HL-60/S4 treated with phorbol 12-myristate 13-acetate at 8.2 ng/mL for 4 days and 3 days (cell line): Measurements from ENCODE around the gene AP2A2.
"Not testable (repeated sequence)": the region's sequence is repeated elsewhere in the genome, so short reads cannot be mapped to it uniquely, and the experiment has no call there.

Experiments
- in situ Hi-C: fragments of 300-500 bp; cut with MboI; formaldehyde crosslinking; loops from 2 replicates; pipeline ENCODE4 v1.15.0; 2022; ENCODE audit warnings: low sequenced_read_pairs

The AP2A2 gene

GRCh38 chr11:972523-973211 is 47.0 kb downstream of the AP2A2 start:
- in situ Hi-C loops, result no loop called here

GRCh38 chr11:973237-973636 is 47.6 kb downstream of the AP2A2 start:
- in situ Hi-C loops, result no loop called here

- in situ Hi-C loops, result not testable (repeated sequence)
Observed at GRCh38 chr11:975376-975775, 49.7 kb downstream of the AP2A2 start.

GRCh38 chr11:975827-976226 is 50.2 kb downstream of the AP2A2 start:
- in situ Hi-C loops, result no loop called here

GRCh38 chr11:976431-977160 is 50.9 kb downstream of the AP2A2 start:
- in situ Hi-C loops, result no loop called here

GRCh38 chr11:977830-978720 is 52.4 kb downstream of the AP2A2 start:
- in situ Hi-C loops, result no loop called here

- in situ Hi-C loops, result no loop called here
Observed at GRCh38 chr11:978781-979180, 53.1 kb downstream of the AP2A2 start.

- in situ Hi-C loops, result no loop called here
Observed at GRCh38 chr11:980438-981357, 55.0 kb downstream of the AP2A2 start.

- in situ Hi-C loops, result no loop called here
Observed at GRCh38 chr11:981764-982163, 56.1 kb downstream of the AP2A2 start.

- in situ Hi-C loops, result no loop called here
Observed at GRCh38 chr11:984546-984945, 58.9 kb downstream of the AP2A2 start.

- in situ Hi-C loops, result no loop called here
Observed at GRCh38 chr11:985406-985805, 59.7 kb downstream of the AP2A2 start.

GRCh38 chr11:985848-986247 is 60.2 kb downstream of the AP2A2 start:
- in situ Hi-C loops, result no loop called here

- in situ Hi-C loops, result no loop called here
Observed at GRCh38 chr11:986270-986951, 60.7 kb downstream of the AP2A2 start.

- in situ Hi-C loops, result no loop called here
Observed at GRCh38 chr11:986952-987305, 61.3 kb downstream of the AP2A2 start.

GRCh38 chr11:987671-988070 is 62.0 kb downstream of the AP2A2 start:
- in situ Hi-C loops, result no loop called here

GRCh38 chr11:990101-990500 is 64.4 kb downstream of the AP2A2 start:
- in situ Hi-C loops, result no loop called here

- in situ Hi-C loops, result no loop called here
Observed at GRCh38 chr11:991034-991433, 65.4 kb downstream of the AP2A2 start.

- in situ Hi-C loops, result no loop called here
Observed at GRCh38 chr11:991711-992307, 66.1 kb downstream of the AP2A2 start.

- in situ Hi-C loops, result no loop called here
Observed at GRCh38 chr11:992577-992976, 66.9 kb downstream of the AP2A2 start.
